SK-N-SH (cell line): ENCODE data around the gene NCDN. TPM values are rescaled to one million over a fixed set of nuclear protein-coding genes. Genes with fewer than 3 reads are reported as not detected.

Experiments
- CTCF ChIA-PET: fragments of 300-600, 350-600 bp; formaldehyde crosslinking; extraction: SDS; loops from one replicate; lab custom pipeline; 2021; lab: Yijun Ruan, JAX
- POLR2A ChIA-PET: fragments of 350-600 bp; sonication (Branson Sonifier 250); formaldehyde crosslinking; extraction: SDS; loops from one replicate; lab custom pipeline; 2020; ENCODE audit warnings: antibody characterized with exemption, inconsistent platforms; lab: Yijun Ruan, JAX
- DNase-seq: peaks from one replicate; pipeline ENCODE4 v3.0.0; 2012
- H2AFZ ChIP-seq: fragments of 200-600 bp; sonication (generic); 2 replicates; pipeline ENCODE4 v1.8.1; 2016; ENCODE audit warnings: antibody characterized with exemption, mild to moderate bottlenecking, low read depth
- H3F3A ChIP-seq: fragments of 200-600 bp; sonication (generic); replicated peaks from 2 replicates; pipeline ENCODE3; 2016; ENCODE audit warnings: antibody characterized with exemption, mild to moderate bottlenecking; ENCODE audit not compliant: insufficient read depth
- H3K27ac ChIP-seq, 2 experiments: fragments of 200-500 bp in 1 of 2; fragments of 200-600 bp in 1 of 2; sonication (Bioruptor generic) in 1 of 2; sonication (generic), shearing (Covaris generic) in 1 of 2; 2 replicates each; pipeline versions ENCODE4 v1.5.1 to v1.6.1; 2014 to 2016; ENCODE audit warnings: low read depth in 2 of 2, inconsistent platforms in 1 of 2, low read length in 1 of 2, mild to moderate bottlenecking in 1 of 2, mixed read lengths in 1 of 2
- H3K27me3 ChIP-seq: fragments of 200-600 bp; sonication (generic), shearing (Covaris generic); 2 replicates; pipeline ENCODE4 v1.6.1; 2016; ENCODE audit warnings: mixed run types; ENCODE audit not compliant: insufficient read depth
- H3K36me3 ChIP-seq, 2 experiments: fragments of 200-500 bp in 1 of 2; fragments of 200-600 bp in 1 of 2; sonication (Bioruptor generic) in 1 of 2; sonication (generic) in 1 of 2; replicated peaks in 1 of 2; 2 replicates each; pipeline versions ENCODE3 to v1.5.1; 2014 to 2016; ENCODE audit warnings: low read length in 1 of 2, mild to moderate bottlenecking in 1 of 2; ENCODE audit not compliant: insufficient read depth in 2 of 2, control insufficient read depth in 1 of 2
- H3K4me1 ChIP-seq, 2 experiments: fragments of 200-500 bp in 1 of 2; fragments of 200-600 bp in 1 of 2; sonication (Bioruptor generic) in 1 of 2; sonication (generic), shearing (Covaris generic) in 1 of 2; 2 replicates each; pipeline versions ENCODE4 v1.5.1 to v1.6.1; 2014 to 2016; ENCODE audit warnings: low read depth in 1 of 2, low read length in 1 of 2, mixed run types in 1 of 2; ENCODE audit not compliant: insufficient read depth in 2 of 2, control insufficient read depth in 1 of 2
- H3K4me2 ChIP-seq: fragments of 200-600 bp; sonication (generic), shearing (Covaris generic); 2 replicates; pipeline ENCODE4 v1.6.1; 2017; ENCODE audit warnings: mixed run types
- H3K4me3 ChIP-seq, 2 experiments: fragments of 200-500 bp in 1 of 2; fragments of 200-600 bp in 1 of 2; sonication (Bioruptor generic) in 1 of 2; sonication (generic), shearing (Covaris generic) in 1 of 2; 2 replicates each; pipeline versions ENCODE4 v1.5.1 to v1.8.1; 2014 to 2016; ENCODE audit warnings: low read depth in 2 of 2, inconsistent platforms in 1 of 2, low read length in 1 of 2, mild to moderate bottlenecking in 1 of 2, mixed read lengths in 1 of 2, moderate library complexity in 1 of 2
- H3K79me2 ChIP-seq: fragments of 200-600 bp; sonication (generic); 2 replicates; pipeline ENCODE4 v1.8.1; 2017; ENCODE audit warnings: mild to moderate bottlenecking; ENCODE audit not compliant: insufficient read depth
- H3K9ac ChIP-seq: fragments of 200-600 bp; sonication (generic); 2 replicates; pipeline ENCODE4 v1.6.1; 2017; ENCODE audit warnings: mixed run types
- H3K9me2 ChIP-seq: fragments of 200-600 bp; sonication (generic); 2 replicates; pipeline ENCODE4 v1.6.1; 2017; ENCODE audit warnings: mixed run types
- H3K9me3 ChIP-seq: fragments of 200-600 bp; sonication (generic); 2 replicates; pipeline ENCODE4 v1.6.1; 2017; ENCODE audit warnings: mixed run types, mild to moderate bottlenecking, moderate library complexity
- H4K20me1 ChIP-seq: fragments of 200-600 bp; sonication (generic); 2 replicates; pipeline ENCODE4 v1.6.1; 2017; ENCODE audit warnings: mild to moderate bottlenecking, mixed run types; ENCODE audit not compliant: insufficient read depth
- FOSL2 ChIP-seq: IDR thresholded peaks from 2 replicates; pipeline ENCODE4 v1.4.0; 2012; ENCODE audit warnings: low read depth, mild to moderate bottlenecking, moderate library complexity, borderline replicate concordance
- FOXJ3 ChIP-seq: sonication (generic); formaldehyde crosslinking; IDR thresholded peaks from 2 replicates; pipeline ENCODE4 v1.5.1; 2020; ENCODE audit warnings: mild to moderate bottlenecking, missing genetic modification reagents
- GABPA ChIP-seq: IDR thresholded peaks from 2 replicates; pipeline ENCODE4 v1.4.0; 2012; ENCODE audit warnings: low read depth, mild to moderate bottlenecking
- NRF1 ChIP-seq: IDR thresholded peaks from 2 replicates; pipeline ENCODE4 v1.6.1; 2012; ENCODE audit warnings: low read depth, mild to moderate bottlenecking, low read length
- RCOR1 ChIP-seq: fragments of 150-350 bp; IDR thresholded peaks from 2 replicates; pipeline ENCODE4 v1.6.1; 2017; ENCODE audit warnings: antibody characterized with exemption, low read length
- SMC3 ChIP-seq: IDR thresholded peaks from 2 replicates; pipeline ENCODE4 v1.6.1; 2012; ENCODE audit warnings: low read depth, low read length, improper control_type of control experiment
- TCF12 ChIP-seq: IDR thresholded peaks from 2 replicates; pipeline ENCODE4 v1.4.0; 2012
- TEAD4 ChIP-seq: IDR thresholded peaks from 2 replicates; pipeline ENCODE4 v1.4.0; 2012; ENCODE audit warnings: mild to moderate bottlenecking, borderline replicate concordance; ENCODE audit not compliant: insufficient read depth
- WGBS: methylation state at CpG from one replicate; pipeline ENCODE4 v1.1.6; 2017; ENCODE audit warnings: low lambda C conversion rate; 5-methylcytosine and 5-hydroxymethylcytosine counted together
- polyA plus RNA-seq, 3 experiments: library from polyadenylated mRNA; depleted of rRNA; stranded (reverse); fragments of >200 nt; gene quantifications; 2 replicates each; pipeline ENCODE4 v1.2.3, GENCODE V29; 2012
- TF ChIP-seq, protein P1 (sequence below): fragments of 150-350 bp; IDR thresholded peaks from 2 replicates; pipeline ENCODE4 v1.6.1; 2017; ENCODE audit warnings: antibody characterized with exemption, low read length, low read depth, borderline replicate concordance
- TF ChIP-seq, protein P2 (sequence below): IDR thresholded peaks from 2 replicates; pipeline ENCODE4 v1.4.0; 2012; ENCODE audit warnings: low read depth, borderline replicate concordance
- TF ChIP-seq, protein P3 (sequence below): IDR thresholded peaks from 2 replicates; pipeline ENCODE4 v1.6.1; 2012; ENCODE audit warnings: mild to moderate bottlenecking, low read depth, low read length, moderate library complexity

The NCDN gene
- polyA plus RNA-seq, 1 of the 3 experiments (the other 2 are of a cell fraction): 38.3 TPM

DNA sequence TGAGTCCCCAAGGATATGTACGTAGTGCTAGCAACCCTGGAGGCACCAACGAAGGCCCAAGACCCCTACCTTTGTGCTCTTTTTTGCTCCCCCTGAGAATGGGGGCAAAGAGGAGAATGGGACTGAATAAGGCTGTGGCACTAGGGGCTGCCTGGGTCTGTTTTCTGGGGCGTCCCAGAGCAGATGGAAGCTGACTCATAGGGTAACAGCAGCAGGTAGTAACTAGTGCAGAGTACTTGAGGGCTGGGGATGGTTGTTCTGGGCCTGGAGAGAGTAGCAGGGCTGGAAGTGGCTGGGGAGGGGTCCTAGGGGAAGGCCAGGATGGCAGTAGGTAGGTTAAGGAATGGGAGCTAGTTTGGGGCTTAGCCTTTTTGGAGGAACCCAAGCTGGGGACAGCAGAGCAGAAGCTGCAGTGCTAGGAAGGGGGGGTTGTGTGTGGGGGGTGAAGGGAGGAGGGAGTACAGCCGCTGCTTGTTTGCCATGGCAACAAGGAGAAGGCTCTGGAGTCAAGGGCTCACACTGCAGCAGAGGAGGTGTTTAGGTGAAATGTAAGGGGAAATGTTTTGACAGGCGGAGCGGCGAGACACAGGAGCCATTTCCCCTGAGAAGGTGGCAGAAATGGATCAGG, 1.8 kb downstream of the NCDN start:
- ChIA-PET POLR2A (interaction anchor here (0.8 kb wide), 1 partner anchor 149 kb away, joined by 3 read pairs; no protein-coding TSS in a partner anchor), CTCF (interaction anchor here (3.7 to 8.2 kb wide), 3 partner anchors 9 to 167 kb away, joined by 17 to 81 read pairs (median 20); no protein-coding TSS in a partner anchor)
- Histone ChIP-seq H3K4me1 (peaks cover 4 to 32% of the 10 kb centered on the region in 2 experiments; a peak in 3 of 4 replicates), H2AFZ (no peak overlapping the region), H3K79me2 (peaks cover 36% of the 10 kb centered on the region), H3K27me3 (no peaks in the 10 kb centered on the region), H3F3A (peaks cover 8% of the 10 kb centered on the region), H3K9me3 (no peaks in the 10 kb centered on the region), H3K9me2 (no peaks in the 10 kb centered on the region), H4K20me1 (peaks cover 6% of the 10 kb centered on the region; the same call in 1 of the 2 replicates), H3K36me3 (peaks cover 0 to 34% of the 10 kb centered on the region in 2 experiments), H3K4me3 (no peak overlapping the region), H3K9ac (no peak overlapping the region), H3K27ac (no peak overlapping the region), H3K4me2 (peak overlapping the region; percentile 74)
- TF ChIP-seq FOSL2: no peak
- no peak for TF ChIP-seq TEAD4
- TF ChIP-seq, protein P1, sequence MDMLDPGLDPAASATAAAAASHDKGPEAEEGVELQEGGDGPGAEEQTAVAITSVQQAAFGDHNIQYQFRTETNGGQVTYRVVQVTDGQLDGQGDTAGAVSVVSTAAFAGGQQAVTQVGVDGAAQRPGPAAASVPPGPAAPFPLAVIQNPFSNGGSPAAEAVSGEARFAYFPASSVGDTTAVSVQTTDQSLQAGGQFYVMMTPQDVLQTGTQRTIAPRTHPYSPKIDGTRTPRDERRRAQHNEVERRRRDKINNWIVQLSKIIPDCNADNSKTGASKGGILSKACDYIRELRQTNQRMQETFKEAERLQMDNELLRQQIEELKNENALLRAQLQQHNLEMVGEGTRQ: no peak
- no peak for TF ChIP-seq TCF12
- TF ChIP-seq NRF1: no peak
- TF ChIP-seq, protein P2, sequence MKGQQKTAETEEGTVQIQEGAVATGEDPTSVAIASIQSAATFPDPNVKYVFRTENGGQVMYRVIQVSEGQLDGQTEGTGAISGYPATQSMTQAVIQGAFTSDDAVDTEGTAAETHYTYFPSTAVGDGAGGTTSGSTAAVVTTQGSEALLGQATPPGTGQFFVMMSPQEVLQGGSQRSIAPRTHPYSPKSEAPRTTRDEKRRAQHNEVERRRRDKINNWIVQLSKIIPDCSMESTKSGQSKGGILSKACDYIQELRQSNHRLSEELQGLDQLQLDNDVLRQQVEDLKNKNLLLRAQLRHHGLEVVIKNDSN: no peak
- no peak for TF ChIP-seq GABPA
- TF ChIP-seq, protein P3, sequence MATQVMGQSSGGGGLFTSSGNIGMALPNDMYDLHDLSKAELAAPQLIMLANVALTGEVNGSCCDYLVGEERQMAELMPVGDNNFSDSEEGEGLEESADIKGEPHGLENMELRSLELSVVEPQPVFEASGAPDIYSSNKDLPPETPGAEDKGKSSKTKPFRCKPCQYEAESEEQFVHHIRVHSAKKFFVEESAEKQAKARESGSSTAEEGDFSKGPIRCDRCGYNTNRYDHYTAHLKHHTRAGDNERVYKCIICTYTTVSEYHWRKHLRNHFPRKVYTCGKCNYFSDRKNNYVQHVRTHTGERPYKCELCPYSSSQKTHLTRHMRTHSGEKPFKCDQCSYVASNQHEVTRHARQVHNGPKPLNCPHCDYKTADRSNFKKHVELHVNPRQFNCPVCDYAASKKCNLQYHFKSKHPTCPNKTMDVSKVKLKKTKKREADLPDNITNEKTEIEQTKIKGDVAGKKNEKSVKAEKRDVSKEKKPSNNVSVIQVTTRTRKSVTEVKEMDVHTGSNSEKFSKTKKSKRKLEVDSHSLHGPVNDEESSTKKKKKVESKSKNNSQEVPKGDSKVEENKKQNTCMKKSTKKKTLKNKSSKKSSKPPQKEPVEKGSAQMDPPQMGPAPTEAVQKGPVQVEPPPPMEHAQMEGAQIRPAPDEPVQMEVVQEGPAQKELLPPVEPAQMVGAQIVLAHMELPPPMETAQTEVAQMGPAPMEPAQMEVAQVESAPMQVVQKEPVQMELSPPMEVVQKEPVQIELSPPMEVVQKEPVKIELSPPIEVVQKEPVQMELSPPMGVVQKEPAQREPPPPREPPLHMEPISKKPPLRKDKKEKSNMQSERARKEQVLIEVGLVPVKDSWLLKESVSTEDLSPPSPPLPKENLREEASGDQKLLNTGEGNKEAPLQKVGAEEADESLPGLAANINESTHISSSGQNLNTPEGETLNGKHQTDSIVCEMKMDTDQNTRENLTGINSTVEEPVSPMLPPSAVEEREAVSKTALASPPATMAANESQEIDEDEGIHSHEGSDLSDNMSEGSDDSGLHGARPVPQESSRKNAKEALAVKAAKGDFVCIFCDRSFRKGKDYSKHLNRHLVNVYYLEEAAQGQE: no peak
- no peak for TF ChIP-seq RCOR1
- TF ChIP-seq SMC3: no peak
- no peak for TF ChIP-seq FOXJ3 (CRISPR knock-in tag)
- no peak for DNase-seq
- WGBS: 83% methylated on average over 5 of the region's 7 CpGs
